ENCODE results near the gene SNRNP25.

SNRNP25 gene

GRCh38 chr16:91484-91883, 37.9 kb downstream of the SNRNP25 start (continued):
- TF ChIP-seq RBAK (tag by site-specific recombination; IDR thresholded peaks at IDR 0.05), result no peak
- TF ChIP-seq ZBTB26 (tag by site-specific recombination; optimal IDR thresholded peaks at IDR 0.05), result no peak
- peak; percentile 43; the same call in 1 of the 2 replicates for TF ChIP-seq ZNF660 (tag by site-specific recombination; IDR thresholded peaks at IDR 0.05)
- no peak for TF ChIP-seq ZFP41 (tag by site-specific recombination; IDR thresholded peaks at IDR 0.05; ENCODE audit: borderline replicate concordance)
- TF ChIP-seq, protein P1, sequence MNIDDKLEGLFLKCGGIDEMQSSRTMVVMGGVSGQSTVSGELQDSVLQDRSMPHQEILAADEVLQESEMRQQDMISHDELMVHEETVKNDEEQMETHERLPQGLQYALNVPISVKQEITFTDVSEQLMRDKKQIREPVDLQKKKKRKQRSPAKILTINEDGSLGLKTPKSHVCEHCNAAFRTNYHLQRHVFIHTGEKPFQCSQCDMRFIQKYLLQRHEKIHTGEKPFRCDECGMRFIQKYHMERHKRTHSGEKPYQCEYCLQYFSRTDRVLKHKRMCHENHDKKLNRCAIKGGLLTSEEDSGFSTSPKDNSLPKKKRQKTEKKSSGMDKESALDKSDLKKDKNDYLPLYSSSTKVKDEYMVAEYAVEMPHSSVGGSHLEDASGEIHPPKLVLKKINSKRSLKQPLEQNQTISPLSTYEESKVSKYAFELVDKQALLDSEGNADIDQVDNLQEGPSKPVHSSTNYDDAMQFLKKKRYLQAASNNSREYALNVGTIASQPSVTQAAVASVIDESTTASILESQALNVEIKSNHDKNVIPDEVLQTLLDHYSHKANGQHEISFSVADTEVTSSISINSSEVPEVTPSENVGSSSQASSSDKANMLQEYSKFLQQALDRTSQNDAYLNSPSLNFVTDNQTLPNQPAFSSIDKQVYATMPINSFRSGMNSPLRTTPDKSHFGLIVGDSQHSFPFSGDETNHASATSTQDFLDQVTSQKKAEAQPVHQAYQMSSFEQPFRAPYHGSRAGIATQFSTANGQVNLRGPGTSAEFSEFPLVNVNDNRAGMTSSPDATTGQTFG (tag by site-specific recombination; IDR thresholded peaks at IDR 0.05; ENCODE audit: borderline replicate concordance), result no peak
- TF ChIP-seq, protein P2, sequence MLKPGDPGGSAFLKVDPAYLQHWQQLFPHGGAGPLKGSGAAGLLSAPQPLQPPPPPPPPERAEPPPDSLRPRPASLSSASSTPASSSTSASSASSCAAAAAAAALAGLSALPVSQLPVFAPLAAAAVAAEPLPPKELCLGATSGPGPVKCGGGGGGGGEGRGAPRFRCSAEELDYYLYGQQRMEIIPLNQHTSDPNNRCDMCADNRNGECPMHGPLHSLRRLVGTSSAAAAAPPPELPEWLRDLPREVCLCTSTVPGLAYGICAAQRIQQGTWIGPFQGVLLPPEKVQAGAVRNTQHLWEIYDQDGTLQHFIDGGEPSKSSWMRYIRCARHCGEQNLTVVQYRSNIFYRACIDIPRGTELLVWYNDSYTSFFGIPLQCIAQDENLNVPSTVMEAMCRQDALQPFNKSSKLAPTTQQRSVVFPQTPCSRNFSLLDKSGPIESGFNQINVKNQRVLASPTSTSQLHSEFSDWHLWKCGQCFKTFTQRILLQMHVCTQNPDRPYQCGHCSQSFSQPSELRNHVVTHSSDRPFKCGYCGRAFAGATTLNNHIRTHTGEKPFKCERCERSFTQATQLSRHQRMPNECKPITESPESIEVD (tag by site-specific recombination; IDR thresholded peaks at IDR 0.05), result no peak
- 0 out of 2 replicates have a peak, but pooled peaks have one; percentile 11 for TF ChIP-seq IKZF3 (tag by site-specific recombination; IDR thresholded peaks at IDR 0.05)
- no peak for TF ChIP-seq ZBTB1 (tag by site-specific recombination; IDR thresholded peaks at IDR 0.05)
- TF ChIP-seq SP7 (tag by site-specific recombination; IDR thresholded peaks at IDR 0.05), result peak; percentile 56; the same call in 1 of the 2 replicates
- peak; percentile 74 for TF ChIP-seq ZNF600 (tag by site-specific recombination; IDR thresholded peaks at IDR 0.05)
- TF ChIP-seq ZNF221 (tag by site-specific recombination; IDR thresholded peaks at IDR 0.05; ENCODE audit: borderline replicate concordance), result no peak
- TF ChIP-seq ZNF610 (tag by site-specific recombination; IDR thresholded peaks at IDR 0.05; ENCODE audit: borderline replicate concordance), result no peak
- no peak for TF ChIP-seq ZFP3 (tag by site-specific recombination; IDR thresholded peaks at IDR 0.05; ENCODE audit: low read depth)
- no peak for TF ChIP-seq KLF7 (tag by site-specific recombination; IDR thresholded peaks at IDR 0.05; ENCODE audit: borderline replicate concordance)
- TF ChIP-seq ZNF549 (tag by site-specific recombination; IDR thresholded peaks at IDR 0.05), result no peak
- no peak for TF ChIP-seq GFI1B (tag by site-specific recombination; IDR thresholded peaks at IDR 0.05)
- TF ChIP-seq ZBTB8A (tag by site-specific recombination; IDR thresholded peaks at IDR 0.05), result peak; percentile 51
- TF ChIP-seq BCL11B (tag by site-specific recombination; IDR thresholded peaks at IDR 0.05; ENCODE audit: low read depth), result no peak
- TF ChIP-seq ZBTB17 (tag by site-specific recombination; IDR thresholded peaks at IDR 0.05), result peak; percentile 63; the same call in 1 of the 2 replicates
- no peak for TF ChIP-seq ZSCAN23 (tag by site-specific recombination; IDR thresholded peaks at IDR 0.05)
- TF ChIP-seq, protein P3, sequence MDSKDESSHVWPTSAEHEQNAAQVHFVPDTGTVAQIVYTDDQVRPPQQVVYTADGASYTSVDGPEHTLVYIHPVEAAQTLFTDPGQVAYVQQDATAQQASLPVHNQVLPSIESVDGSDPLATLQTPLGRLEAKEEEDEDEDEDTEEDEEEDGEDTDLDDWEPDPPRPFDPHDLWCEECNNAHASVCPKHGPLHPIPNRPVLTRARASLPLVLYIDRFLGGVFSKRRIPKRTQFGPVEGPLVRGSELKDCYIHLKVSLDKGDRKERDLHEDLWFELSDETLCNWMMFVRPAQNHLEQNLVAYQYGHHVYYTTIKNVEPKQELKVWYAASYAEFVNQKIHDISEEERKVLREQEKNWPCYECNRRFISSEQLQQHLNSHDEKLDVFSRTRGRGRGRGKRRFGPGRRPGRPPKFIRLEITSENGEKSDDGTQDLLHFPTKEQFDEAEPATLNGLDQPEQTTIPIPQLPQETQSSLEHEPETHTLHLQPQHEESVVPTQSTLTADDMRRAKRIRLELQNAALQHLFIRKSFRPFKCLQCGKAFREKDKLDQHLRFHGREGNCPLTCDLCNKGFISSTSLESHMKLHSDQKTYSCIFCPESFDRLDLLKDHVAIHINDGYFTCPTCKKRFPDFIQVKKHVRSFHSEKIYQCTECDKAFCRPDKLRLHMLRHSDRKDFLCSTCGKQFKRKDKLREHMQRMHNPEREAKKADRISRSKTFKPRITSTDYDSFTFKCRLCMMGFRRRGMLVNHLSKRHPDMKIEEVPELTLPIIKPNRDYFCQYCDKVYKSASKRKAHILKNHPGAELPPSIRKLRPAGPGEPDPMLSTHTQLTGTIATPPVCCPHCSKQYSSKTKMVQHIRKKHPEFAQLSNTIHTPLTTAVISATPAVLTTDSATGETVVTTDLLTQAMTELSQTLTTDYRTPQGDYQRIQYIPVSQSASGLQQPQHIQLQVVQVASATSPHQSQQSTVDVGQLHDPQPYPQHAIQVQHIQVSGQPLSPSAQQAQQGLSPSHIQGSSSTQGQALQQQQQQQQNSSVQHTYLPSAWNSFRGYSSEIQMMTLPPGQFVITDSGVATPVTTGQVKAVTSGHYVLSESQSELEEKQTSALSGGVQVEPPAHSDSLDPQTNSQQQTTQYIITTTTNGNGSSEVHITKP (tag by site-specific recombination; IDR thresholded peaks at IDR 0.05), result peak; percentile 57; the same call in 1 of the 2 replicates
- TF ChIP-seq, protein P4, sequence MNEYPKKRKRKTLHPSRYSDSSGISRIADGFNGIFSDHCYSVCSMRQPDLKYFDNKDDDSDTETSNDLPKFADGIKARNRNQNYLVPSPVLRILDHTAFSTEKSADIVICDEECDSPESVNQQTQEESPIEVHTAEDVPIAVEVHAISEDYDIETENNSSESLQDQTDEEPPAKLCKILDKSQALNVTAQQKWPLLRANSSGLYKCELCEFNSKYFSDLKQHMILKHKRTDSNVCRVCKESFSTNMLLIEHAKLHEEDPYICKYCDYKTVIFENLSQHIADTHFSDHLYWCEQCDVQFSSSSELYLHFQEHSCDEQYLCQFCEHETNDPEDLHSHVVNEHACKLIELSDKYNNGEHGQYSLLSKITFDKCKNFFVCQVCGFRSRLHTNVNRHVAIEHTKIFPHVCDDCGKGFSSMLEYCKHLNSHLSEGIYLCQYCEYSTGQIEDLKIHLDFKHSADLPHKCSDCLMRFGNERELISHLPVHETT (tag by site-specific recombination; IDR thresholded peaks at IDR 0.05), result no peak
- TF ChIP-seq ZNF266 (tag by site-specific recombination; IDR thresholded peaks at IDR 0.05; ENCODE audit: low read depth), result no peak
- no peak for TF ChIP-seq HOXD13 (CRISPR knock-in tag; IDR thresholded peaks at IDR 0.05; ENCODE audit: borderline replicate concordance)
- peak; percentile 46; the same call in 1 of the 2 replicates for TF ChIP-seq ZIC2 (tag by site-specific recombination; IDR thresholded peaks at IDR 0.05)
- no peak for TF ChIP-seq ZSCAN4 (tag by site-specific recombination; IDR thresholded peaks at IDR 0.05)
- no peak for TF ChIP-seq HOXA7 (CRISPR knock-in tag; IDR thresholded peaks at IDR 0.05; ENCODE audit: borderline replicate concordance)
- no peak for TF ChIP-seq ZNF138 (tag by site-specific recombination; IDR thresholded peaks at IDR 0.05; ENCODE audit: borderline replicate concordance)
